HG03108 (cell line): ENCODE data around the gene SCGB2A2.

Experiments
- ATAC-seq: cut with Tn5 transposase; IDR thresholded peaks from one replicate; pipeline ENCODE4 v1.9.1; 2021; ENCODE audit warnings: moderate library complexity; ENCODE audit not compliant: unreplicated experiment

SCGB2A2 gene

GRCh38 chr11:62298975-62299374, 29.0 kb downstream of the SCGB2A2 start, which contains the start of gene SCGB1D4:
SCGB1D4 (minus strand) TSS chr11:62299075; CDS start chr11:62299010, 65 bp downstream.
- ATAC-seq, result no peak

GRCh38 chr11:62306227-62306626, 36.3 kb downstream of the SCGB2A2 start:
- ATAC-seq, result no peak

GRCh38 chr11:62307950-62308349, 38.0 kb downstream of the SCGB2A2 start:
- no peak for ATAC-seq

GRCh38 chr11:62309991-62310390, 40.0 kb downstream of the SCGB2A2 start:
- ATAC-seq, result no peak

GRCh38 chr11:62315431-62315830, 45.5 kb downstream of the SCGB2A2 start:
- no peak for ATAC-seq

GRCh38 chr11:62322524-62322923, 52.6 kb downstream of the SCGB2A2 start:
- no peak for ATAC-seq
